Smooth muscle cell of the brain vasculature (primary cell): ENCODE results near the gene IGFBP2.

Experiments used
- DNase-seq: peaks from one replicate; pipeline ENCODE4 v3.0.0-alpha.2; 2012; ENCODE audit warnings: low read depth, low spot score

IGFBP2 gene

GRCh38 chr2:216636551-216637450, 3.6 kb downstream of the IGFBP2 start:
- DNase-seq = no peak

GRCh38 chr2:216637472-216637871, 4.3 kb downstream of the IGFBP2 start:
- no peak for DNase-seq

- no peak for DNase-seq
Observed at GRCh38 chr2:216643986-216644659, 10.9 kb downstream of the IGFBP2 start.

GRCh38 chr2:216644842-216645635, 11.8 kb downstream of the IGFBP2 start:
- DNase-seq = no peak

GRCh38 chr2:216645636-216645950, 12.4 kb downstream of the IGFBP2 start:
- no peak for DNase-seq

GRCh38 chr2:216646116-216646515, 12.9 kb downstream of the IGFBP2 start:
- no peak for DNase-seq

GRCh38 chr2:216648105-216648504, 14.9 kb downstream of the IGFBP2 start:
- DNase-seq = no peak

- DNase-seq = peak; percentile 86
Observed at GRCh38 chr2:216649574-216649973, 16.4 kb downstream of the IGFBP2 start.

GRCh38 chr2:216650626-216651257, 17.5 kb downstream of the IGFBP2 start:
- DNase-seq = no peak

GRCh38 chr2:216651351-216651881, 18.2 kb downstream of the IGFBP2 start:
- DNase-seq = no peak

GRCh38 chr2:216652566-216652965, 19.3 kb downstream of the IGFBP2 start:
- DNase-seq = no peak

GRCh38 chr2:216653093-216653799, 20.0 kb downstream of the IGFBP2 start:
- no peak for DNase-seq

- peak; percentile 85 for DNase-seq
Observed at GRCh38 chr2:216653931-216654365, 20.7 kb downstream of the IGFBP2 start.

GRCh38 chr2:216654528-216655052, 21.4 kb downstream of the IGFBP2 start:
- no peak for DNase-seq

GRCh38 chr2:216657086-216657855, 24.1 kb downstream of the IGFBP2 start:
- DNase-seq = no peak

GRCh38 chr2:216657980-216658379, 24.8 kb downstream of the IGFBP2 start:
- no peak for DNase-seq

GRCh38 chr2:216658757-216659156, 25.5 kb downstream of the IGFBP2 start:
- no peak for DNase-seq

GRCh38 chr2:216659276-216659675, 26.1 kb downstream of the IGFBP2 start:
- no peak for DNase-seq

GRCh38 chr2:216660496-216660895, 27.3 kb downstream of the IGFBP2 start:
- DNase-seq = no peak

GRCh38 chr2:216661051-216661450, 27.8 kb downstream of the IGFBP2 start:
- no peak for DNase-seq
